Stimulated activated CD8-positive, alpha-beta memory T cell treated with anti-CD3 and anti-CD28 coated beads, Interleukin-7, amount 100 ng/mL, for 4 hours (primary cell): ENCODE data around the gene METTL24.
"Not testable (repeated sequence)": the region's sequence is repeated elsewhere in the genome, so short reads cannot be mapped to it uniquely, and the experiment has no call there.

Experiments used
- DNase-seq, 2 donors: peaks; one replicate each; pipeline ENCODE4 v3.0.0-alpha.2; 2020; ENCODE audit warnings: low read depth in 2 of 2

METTL24 gene

DNA sequence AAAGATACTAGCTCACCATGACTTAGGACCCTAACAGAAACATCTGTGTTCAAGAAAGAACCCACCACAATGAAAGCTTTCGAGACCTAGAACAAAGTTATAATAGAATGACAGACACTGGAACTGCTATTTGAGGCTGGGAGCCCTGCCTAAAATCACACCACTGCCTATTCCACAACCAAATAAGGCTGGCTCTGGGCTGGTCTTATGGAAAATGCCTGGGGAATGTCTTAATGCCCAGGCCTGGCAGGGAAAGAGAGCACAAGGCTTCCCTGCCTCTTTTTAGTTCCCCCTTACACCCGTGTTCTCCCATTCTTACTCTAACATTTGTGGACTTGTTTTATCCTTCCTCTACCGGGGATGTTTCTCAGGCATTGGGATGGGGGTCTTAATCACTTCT is 5.6 kb upstream of the METTL24 start:
- DNase-seq, result no peak

DNA sequence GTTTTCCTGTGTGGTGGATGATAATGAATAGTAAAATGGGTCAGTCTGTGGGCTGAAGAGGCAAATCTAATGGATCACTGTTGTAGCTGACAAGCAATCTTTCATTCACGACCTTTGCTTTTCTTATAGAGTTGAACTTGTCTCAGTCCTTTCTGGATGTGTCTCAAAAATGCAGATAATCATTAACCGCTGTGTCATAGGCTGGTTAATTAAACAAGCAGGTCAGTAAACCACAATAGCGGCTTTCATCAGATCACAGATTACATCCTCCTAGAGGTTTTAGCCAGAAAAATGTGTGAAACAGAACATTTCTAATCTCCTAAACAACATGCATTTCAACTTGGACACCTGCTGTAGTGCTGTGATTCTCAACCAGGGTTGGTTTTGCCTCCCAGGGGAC is 2.5 kb upstream of the METTL24 start:
- no peak for DNase-seq

DNA sequence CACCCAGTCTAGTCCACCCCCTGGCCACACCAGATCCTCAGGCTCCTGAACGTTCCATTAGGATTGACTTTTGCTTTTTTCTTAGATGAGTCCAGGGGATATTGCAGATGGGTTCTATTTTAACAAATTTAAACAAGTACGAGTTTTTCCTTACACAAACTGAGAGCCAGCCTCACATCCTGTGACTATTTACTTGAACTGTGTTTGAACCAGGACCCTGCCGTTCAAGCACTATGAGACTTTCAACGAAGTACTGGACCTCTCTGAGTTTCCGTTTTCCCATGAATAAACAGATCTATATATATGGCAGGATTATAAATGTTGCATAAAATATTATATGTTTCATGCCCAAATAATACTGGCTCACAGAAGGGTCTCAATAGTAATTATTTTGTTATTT is 1.4 kb upstream of the METTL24 start:
- DNase-seq, result no peak

DNA sequence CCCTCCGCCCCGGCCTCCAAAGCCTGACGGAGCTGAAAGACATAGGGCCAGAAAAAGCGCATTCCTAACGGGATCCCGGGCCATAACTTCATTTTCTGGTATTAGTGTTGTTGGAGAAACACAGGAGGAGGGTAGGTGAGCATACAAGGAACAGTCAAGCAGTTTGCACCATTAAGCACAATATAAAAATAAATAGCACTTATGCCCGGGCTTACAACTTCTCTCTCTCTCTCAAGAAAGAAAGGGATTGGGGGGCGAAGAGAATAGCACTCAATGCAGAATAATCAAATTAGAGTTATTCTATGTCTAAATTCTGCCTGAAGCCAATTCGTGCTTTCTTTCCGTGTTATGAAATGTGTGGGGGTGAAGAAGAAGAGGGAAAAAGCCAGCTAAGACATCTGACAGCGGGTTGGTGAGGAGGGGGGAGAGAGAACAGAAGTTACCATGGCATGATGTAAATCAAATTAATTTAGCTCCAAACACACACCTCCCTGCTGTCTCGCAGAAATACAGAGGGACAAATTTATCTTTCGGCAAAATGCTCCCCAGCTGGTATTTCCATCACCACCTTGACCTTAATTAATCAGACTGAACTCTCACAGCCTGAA is 508 bp upstream of the METTL24 start:
- no peak for DNase-seq

DNA sequence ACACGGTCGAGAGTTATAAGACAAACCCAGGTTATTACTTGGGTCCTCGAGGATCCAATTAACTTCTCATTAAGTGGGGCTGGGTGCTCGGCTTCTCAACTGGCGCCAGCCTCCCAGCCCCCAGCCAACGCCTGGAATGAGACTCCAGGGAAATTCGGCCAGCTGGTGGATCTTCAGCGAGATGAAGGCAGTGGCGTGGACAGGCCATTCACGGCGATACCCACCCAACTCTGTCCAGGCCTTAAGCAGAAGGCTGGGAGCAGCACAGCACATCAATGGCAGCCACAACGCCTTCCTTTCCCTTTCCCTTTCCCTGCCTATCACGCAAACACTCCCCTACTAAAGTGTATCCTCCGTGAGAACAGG is 868 bp downstream of the METTL24 start:
- DNase-seq, result no peak

DNA sequence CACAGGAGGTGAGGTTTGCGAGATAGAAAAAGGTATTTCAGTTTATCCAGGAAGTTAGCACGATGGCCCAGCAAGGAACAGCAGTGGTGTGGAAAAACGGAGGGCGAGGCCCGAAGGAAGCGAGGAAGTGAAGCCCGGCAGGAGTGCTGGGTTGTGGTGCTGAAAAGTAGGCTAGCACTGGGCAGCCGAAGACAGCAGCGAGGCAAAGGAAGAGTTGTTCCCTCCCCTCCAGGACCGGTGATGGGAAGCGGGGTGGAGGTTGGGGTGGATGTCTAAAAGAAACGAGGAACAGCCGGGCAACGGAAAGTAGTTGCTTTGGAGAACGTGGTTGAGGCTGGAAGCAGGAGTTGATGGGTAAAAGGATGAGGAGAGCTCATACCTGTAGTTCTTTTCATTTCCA is 1.4 kb downstream of the METTL24 start:
- no peak for DNase-seq

DNA sequence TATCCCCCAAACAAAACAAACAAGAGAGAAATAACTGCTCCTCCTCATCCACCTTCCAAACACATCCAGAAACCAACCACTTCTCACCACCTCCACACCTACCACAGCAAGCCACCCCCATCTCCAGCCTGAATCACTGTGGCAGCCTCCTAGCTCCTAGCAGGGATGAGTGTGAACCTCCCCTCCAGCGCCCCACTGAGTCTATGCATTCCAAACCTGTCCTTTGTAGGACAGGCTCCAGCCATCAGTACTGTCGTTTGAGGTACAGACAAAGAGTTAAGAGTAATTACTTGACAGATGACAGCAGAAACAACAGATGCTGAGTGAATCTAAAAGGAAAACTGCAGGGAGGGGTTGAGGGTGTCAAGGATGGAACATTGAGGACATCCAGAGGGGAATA is 2.4 kb downstream of the METTL24 start:
- no peak for DNase-seq

DNA sequence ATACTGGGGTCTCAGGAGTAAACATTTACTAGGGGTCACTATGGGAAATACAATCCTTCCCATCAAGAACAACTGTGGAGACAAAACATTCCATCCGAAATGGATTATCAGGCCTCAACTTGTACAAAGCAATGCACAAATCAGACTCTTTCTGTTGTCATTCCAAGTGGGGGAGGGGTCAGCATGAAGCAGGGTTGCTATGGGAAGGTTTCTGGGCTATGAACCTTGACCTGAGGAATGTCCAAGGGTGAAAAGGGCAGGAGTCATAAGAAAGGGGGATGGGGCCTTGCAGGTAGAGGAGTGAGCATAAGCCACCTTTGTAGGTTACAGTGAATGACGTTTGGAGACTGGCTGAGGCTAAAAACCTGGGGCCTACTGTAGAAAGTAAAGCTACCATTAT is 3.1 kb downstream of the METTL24 start:
- no peak for DNase-seq

DNA sequence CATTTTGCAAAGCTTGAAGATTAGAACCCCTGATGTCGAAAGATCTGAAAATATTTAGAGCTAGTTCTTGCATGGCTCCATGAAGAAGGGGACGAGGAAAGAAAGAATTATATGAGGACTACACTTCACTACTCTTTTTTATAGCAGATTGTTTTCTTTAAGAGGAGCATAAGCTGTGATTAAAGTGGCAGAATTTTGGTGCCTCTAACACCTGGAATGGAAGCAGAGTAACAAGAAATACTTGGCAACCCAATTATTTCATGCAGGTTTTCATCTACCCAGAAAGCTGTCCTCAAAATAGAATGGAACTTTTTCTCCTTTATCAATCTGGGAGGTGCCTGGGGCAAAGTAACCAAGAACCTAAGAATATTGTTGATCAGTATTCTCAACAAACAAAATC is 4.0 kb downstream of the METTL24 start:
- DNase-seq, result no peak

DNA sequence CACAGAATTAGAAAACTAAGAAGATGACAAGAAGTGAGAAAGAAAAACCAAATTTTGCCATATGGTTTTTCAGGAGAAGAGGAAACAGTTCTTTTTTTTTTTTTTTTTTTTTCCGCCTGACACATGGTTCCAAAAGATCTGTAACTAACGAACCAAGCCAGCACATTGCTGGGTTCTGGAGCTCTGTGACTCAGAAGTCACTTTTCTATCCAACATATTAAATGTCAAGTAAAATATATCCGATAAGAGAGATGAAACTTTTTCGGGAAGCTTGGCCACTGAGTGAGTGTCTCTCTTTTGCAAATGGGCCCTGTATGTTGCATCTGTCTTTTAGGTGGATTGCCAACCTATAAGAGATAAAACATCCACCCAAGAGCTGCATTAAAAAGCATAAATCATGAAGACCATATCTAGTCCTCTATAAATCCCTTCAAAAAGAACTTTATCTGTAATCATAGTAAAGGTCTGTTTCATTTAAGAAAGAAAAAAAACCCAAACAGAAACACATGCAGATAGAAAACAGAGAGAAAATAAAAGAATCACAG is 4.6 kb downstream of the METTL24 start:
- DNase-seq, result no peak

DNA sequence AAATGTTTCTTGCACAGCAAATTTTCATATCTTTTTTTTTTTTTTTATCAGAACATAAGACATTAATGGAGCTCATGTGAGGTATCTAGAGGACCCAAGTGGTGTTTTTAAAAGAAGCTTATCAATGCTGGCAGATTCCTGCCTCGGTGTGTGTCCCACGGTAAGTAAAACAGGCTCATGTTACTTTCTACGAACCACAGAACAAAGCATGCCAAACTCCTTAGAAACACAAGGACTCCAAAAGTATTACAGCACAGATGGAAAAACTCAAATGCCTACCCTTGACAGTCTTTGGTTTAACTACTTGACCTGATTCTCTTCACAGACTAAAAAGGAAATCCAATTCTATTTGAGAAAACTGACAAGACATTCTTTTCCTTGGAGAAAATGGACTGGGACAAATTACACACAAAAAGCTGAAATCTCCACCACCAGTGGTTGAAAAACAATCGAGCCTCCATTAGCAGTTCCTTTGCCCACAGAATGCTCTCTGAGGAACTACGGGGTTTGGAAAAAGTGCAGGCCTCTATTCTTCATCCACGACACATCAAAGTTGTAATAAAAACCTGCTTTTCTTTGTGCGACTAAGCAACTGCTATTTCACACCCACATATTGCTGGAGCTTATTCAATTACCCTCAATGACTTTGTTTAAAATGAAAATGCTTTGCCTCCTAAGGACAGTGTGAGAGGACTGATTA is 5.4 kb downstream of the METTL24 start:
- DNase-seq, result no peak

DNA sequence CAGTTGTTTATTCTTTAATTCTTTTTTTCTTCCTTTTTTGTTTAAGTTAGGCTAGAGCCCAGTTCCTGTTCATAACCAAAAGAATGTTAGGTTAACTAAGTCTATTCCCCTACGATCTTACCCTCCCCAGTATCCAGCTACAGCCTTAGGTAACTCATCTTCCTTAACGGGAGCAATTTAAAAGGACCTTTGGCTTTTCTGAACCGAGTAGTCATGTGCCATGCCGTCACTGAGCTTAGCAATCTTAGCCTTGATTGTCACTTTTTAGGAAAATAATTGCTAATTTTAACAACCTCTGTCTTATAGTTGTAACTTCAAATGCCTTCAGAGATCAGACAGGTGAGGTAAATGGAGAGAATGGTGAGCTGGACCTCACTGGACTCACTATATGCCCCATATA is 6.2 kb downstream of the METTL24 start:
- no peak for DNase-seq

DNA sequence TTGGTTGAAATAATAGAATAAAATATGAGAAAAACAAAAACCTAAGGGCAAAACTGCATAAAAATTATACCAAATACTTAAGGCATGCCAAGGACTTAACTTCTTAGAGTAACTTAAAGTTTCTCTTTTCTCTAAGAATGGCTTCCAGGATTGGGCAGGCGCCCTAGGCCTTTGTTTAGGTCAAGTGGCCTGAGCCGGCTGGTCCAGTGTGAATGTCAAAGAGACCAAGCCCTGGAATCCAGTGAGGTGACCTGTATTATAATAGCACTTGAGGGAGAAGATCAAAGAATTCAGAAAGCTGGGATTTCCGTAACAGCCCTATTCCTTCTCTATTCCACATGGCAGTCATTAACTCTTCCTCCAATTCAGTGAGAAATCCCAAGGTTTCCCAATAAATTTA is 6.6 kb downstream of the METTL24 start:
- no peak for DNase-seq

DNA sequence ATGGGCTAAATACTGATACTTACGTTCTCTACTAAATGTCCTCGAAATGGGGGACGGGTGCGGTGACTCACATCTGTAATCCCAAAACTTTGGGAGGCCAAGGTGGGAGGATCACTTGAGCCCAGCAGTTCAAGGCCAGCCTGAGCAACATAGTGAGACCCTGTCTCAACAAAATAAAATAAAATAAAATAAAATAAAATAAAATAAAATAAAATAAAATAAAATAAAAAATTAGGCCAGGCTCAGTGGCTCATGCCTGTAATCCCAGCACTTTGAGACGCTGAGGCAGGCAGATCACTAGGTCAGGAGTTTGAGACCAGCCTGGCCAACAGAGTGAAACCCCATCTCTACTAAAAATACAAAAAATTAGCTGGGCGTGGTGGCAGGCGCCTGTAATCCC is 7.6 kb downstream of the METTL24 start:
- DNase-seq, result not testable (repeated sequence)

DNA sequence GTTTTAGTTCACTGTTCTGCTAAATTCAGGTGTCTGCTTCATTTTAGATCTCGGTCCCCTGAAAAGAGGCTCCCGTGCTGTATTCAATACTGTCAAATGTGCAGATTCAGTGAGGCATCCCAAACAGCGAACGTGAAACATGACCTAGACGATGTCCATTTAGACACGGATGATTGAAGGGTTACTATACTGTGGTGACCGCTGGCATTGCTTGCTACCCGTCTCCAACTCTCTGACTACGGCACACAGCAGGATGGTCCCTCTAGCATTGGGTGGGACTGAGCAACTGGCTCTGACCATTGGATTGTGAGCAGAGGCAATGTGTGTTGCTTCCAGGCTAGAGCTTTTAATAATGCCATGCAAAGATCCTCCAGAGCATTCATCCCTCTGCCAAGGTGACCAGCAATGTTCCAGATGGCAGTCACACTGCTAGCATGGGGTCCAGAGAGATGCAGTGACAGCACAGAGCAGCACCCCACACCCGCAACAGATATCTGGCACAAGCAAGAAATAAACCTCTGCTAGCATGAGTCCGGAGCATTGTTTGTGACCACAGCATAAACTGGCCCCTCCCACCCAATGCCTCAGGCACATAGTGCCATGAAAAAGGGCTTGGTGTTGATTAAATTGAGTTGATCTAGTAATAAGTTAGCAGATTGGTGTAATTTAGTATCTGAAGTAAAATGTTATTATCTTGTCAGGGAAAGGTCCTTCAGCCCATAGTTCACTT is 9.0 kb downstream of the METTL24 start:
- no peak for DNase-seq

DNA sequence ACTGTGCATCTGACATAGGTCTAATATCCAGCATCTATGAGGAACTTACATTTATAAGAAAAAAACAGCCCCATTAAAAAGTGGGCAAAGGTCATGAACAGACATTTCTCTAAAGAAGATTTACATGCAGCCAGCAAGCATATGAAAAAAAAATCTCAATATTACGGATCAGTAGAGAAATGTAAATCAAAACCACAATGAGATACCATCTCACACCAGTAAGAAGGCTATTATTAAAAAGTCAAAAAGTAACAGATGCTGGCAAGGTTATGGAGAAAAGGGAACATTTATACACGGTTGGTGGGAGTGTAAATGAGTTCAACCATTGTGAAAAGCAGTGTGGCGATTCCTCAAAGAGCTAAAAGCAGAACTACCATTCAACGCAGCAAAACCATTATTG is 13.1 kb downstream of the METTL24 start:
- no peak for DNase-seq

DNA sequence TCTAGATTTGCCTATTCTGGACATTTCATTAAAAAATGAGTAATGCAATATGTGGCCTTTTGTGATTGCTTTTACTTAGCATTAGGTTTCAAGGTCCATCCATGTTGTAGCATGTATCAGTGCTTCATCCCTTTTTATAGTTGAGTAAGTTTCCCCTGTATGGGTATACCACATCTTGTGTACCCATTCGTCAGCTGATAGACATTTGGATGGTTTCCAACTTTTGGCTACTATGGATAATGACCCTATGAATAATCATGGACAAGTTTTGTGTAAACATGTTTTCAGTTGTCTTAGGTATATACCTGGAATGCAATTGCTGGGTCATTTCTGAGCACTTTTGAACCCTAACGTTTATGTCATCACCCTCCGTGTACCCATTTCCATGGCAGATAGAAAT is 15.4 kb downstream of the METTL24 start:
- DNase-seq, result no peak

DNA sequence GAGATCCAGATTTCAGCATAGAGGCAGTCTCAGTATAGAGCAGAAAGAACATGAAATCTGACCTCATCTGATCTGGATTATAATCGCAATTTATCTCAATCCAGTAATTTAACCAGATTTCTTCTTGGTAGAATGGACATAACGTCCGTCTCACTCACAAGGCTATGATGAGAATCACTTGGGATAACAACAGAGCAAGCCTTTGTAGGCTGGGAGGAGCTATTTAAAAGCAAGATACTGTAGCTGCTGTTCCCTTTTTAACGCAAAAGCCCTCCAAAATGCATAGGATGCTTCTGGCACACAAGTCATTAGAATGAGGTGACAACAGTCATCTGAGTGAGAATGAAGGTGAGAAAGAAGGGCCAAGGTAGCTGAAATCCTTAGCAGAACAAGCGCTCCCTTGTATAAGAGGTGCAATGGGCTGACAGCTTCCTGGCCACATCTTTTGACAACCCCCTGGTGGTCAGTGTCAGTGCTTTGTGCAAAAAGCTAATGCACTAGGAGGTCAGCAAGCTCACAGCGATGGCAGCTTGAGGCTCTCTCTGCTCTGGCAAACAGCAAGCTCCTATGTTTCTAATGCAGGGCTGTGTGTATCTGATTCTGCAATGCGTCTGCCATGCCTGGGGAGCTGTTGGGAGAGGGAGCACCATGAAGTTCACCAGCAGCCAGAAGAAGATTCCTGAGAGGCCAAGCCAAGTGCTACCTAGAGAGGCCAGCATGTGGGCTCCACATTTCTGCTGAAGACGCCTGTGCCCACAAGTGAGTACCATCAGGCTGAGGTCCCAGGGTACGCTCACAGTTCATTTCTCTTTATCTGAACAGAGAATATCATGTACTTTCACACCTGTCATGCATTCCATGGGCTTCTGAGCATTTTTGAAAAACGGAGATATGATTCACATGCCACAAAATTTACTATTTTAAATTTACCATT is 16.2 kb downstream of the METTL24 start:
- no peak for DNase-seq

DNA sequence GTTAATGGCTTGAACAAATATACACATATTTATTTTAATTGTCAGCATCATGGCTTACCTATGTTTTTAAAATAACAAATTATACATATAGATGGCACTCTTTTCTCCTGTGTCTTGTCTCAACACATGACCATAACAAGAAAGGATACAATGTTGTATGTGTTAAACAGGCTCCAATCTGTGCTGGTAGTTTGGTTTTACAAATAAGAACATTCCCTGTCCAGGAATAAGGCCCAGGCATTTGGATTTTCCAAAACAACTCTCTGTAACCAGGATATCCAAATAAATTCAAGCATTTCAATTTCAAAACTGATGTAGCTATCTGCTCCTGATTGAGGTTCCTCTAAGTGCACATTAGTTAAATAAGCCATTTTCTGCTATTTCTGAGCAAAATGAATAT is 17.1 kb downstream of the METTL24 start:
- no peak for DNase-seq

DNA sequence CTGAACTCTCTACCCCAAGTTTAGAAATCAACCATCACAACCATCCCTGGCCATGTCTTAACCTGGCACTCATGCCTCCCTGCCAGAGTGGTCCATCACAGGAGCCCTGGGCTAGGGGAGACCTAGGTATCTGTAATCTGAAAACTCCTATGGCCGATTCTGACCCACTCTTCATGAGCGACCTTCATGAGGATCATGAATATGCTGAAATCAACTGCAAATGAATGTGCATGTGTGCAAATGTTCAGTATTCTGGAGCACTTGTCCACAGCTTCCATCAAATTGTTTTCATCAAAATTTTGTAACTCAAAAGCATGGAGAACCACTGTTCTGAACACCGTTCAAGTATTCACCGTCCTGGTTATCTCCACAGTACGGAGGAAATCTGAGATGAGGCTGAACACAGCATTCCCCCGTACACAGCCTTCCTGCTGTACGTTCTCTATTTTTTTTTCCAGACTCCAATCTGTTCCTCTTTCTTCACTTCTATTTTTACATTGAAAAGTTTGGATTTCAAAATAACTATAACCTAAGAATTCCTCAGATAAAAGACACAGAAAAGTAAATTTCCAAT is 17.7 kb downstream of the METTL24 start:
- no peak for DNase-seq

DNA sequence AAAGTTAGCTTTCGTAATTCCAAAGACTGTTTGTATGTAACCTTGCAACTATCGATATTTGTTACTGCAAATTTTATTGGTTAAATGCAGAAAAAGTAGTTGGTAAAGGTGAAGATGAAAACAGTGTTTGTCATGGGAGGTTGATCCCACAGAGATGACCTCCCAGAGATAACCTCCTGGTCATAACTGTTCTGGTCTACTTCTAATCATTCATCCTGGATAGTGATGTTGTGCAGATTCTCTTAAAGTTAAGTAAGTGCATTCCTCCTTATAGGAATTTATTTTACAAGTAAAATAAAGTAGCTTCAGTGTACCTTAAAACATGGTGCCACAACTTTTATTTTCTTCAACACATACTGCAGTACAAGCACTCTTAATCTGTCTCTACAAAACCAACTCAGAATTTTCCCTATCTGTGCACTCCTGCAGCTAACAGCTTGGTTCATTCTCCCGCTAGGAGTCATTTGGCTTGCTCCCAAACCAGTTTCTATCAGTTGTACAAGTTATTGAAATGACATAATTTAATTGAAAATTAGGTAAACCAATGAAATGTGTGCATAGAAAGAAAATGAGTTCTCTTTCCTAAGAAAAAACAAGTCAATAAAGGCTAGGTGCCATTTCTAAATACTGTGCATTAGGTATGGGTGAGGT is 19.2 kb downstream of the METTL24 start:
- no peak for DNase-seq
